HUDEP-2 (cell line): ENCODE data around the gene SLC35D1.
"Not testable (repeated sequence)": the region's sequence is repeated elsewhere in the genome, so short reads cannot be mapped to it uniquely, and the experiment has no call there.

Experiments
- DNase-seq, 76 experiments: peaks; one replicate each; lab custom pipeline; 2025; ENCODE audit not compliant: unreplicated experiment in 76 of 76; lab: John Stamatoyannopoulos, UW

Gene SLC35D1

GRCh38 chr1:66996018-66996682 is 57.8 kb downstream of the SLC35D1 start:
- DNase-seq, result peak in 65 of 76 experiments; percentile 4 to 75 (median 47)

- no peak for DNase-seq
Measured at GRCh38 chr1:66993076-66993475, 60.9 kb downstream of the SLC35D1 start.

GRCh38 chr1:66985835-66986234 is 68.1 kb downstream of the SLC35D1 start:
- DNase-seq, result no peak

GRCh38 chr1:66984491-66984890 is 69.5 kb downstream of the SLC35D1 start:
- no peak for DNase-seq

GRCh38 chr1:66982561-66983260 is 71.2 kb downstream of the SLC35D1 start:
- no peak for DNase-seq

- DNase-seq, result peak in 31 of 76 experiments; percentile 1 to 43 (median 6)
Measured at GRCh38 chr1:66981679-66982078, 72.3 kb downstream of the SLC35D1 start.

- DNase-seq, result no peak
Measured at GRCh38 chr1:66980745-66981367, 73.1 kb downstream of the SLC35D1 start.

- DNase-seq, result not testable (repeated sequence)
Measured at GRCh38 chr1:66979621-66980020, 74.3 kb downstream of the SLC35D1 start.

- no peak for DNase-seq
Measured at GRCh38 chr1:66978201-66978600, 75.7 kb downstream of the SLC35D1 start.

- DNase-seq, result no peak
Measured at GRCh38 chr1:66968574-66968973, 85.4 kb downstream of the SLC35D1 start.

- DNase-seq, result not testable (repeated sequence)
Measured at GRCh38 chr1:66966188-66966873, 87.6 kb downstream of the SLC35D1 start.

GRCh38 chr1:66957938-66958337 is 96.0 kb downstream of the SLC35D1 start:
- no peak for DNase-seq

GRCh38 chr1:66954208-66954607 is 99.7 kb downstream of the SLC35D1 start:
- DNase-seq, result no peak

GRCh38 chr1:66951513-66951912 is 102.4 kb downstream of the SLC35D1 start:
- no peak for DNase-seq
